H1 (cell line): ENCODE data around the gene MMP21. TPM values are rescaled to one million over a fixed set of nuclear protein-coding genes. Genes with fewer than 3 reads are reported as not detected.

Experiments
- CTCF ChIA-PET: fragments of 300-600 bp; sonication (Branson Sonifier 250); formaldehyde crosslinking; loops from one replicate; lab custom pipeline; 2021; ENCODE audit not compliant: partially characterized antibody; lab: Charles Lee
- POLR2A ChIA-PET: fragments of 300-600 bp; sonication (Branson Sonifier 250); formaldehyde crosslinking; loops from one replicate; lab custom pipeline; 2021; ENCODE audit warnings: inconsistent platforms; ENCODE audit not compliant: partially characterized antibody; lab: Charles Lee
- DNase-seq, 2 experiments: peaks; one replicate each; pipeline versions ENCODE4 v3.0.0 to v3.0.0-alpha.2; 2010 to 2022; ENCODE audit warnings: low spot score in 2 of 2, low read depth in 1 of 2, mixed read lengths in 1 of 2
- FAIRE-seq: peaks from 2 replicates; lab custom pipeline; 2011; peaks lifted over from hg19 to GRCh38; lab: Jason Lieb, UNC
- H2AFZ ChIP-seq: 2 replicates; pipeline ENCODE4 v1.8.1; 2012; ENCODE audit warnings: low read length, inconsistent platforms
- H2AK5ac ChIP-seq: 2 replicates; pipeline ENCODE4 v1.6.1; 2013; ENCODE audit warnings: low read depth, low read length
- H2BK120ac ChIP-seq: replicated peaks from 2 replicates; pipeline ENCODE3; 2013; ENCODE audit warnings: low read depth, low read length, inconsistent platforms
- H2BK12ac ChIP-seq: 2 replicates; pipeline ENCODE4 v1.6.1; 2013; ENCODE audit warnings: low read depth, low read length
- H2BK15ac ChIP-seq: 2 replicates; pipeline ENCODE4 v1.6.1; 2013; ENCODE audit warnings: low read length
- H2BK20ac ChIP-seq: 2 replicates; pipeline ENCODE4 v1.6.1; 2013; ENCODE audit warnings: low read length
- H2BK5ac ChIP-seq: 2 replicates; pipeline ENCODE4 v1.6.1; 2013; ENCODE audit warnings: low read depth, low read length
- H3K14ac ChIP-seq: 2 replicates; pipeline ENCODE4 v1.6.1; 2013; ENCODE audit warnings: inconsistent platforms; ENCODE audit not compliant: insufficient read length
- H3K18ac ChIP-seq: 2 replicates; pipeline ENCODE4 v1.6.1; 2013; ENCODE audit warnings: low read length; ENCODE audit errors: extremely low read depth
- H3K23ac ChIP-seq: 2 replicates; pipeline ENCODE4 v1.6.1; 2013; ENCODE audit warnings: inconsistent platforms; ENCODE audit not compliant: insufficient read length
- H3K23me2 ChIP-seq: 2 replicates; pipeline ENCODE4 v1.6.1; 2013; ENCODE audit warnings: low read depth, low read length
- H3K27ac ChIP-seq: 2 replicates; pipeline ENCODE4 v1.6.1; 2011; ENCODE audit warnings: low read depth, low read length, inconsistent platforms
- H3K27me3 ChIP-seq, 4 experiments: replicated peaks in 1 of 4; 1 replicate in 1 of 4; 2 replicates in 3 of 4; pipeline versions ENCODE4 v1.6.1 to v1.8.1; 2011 to 2013; ENCODE audit warnings: low read length in 3 of 4, mild to moderate bottlenecking in 3 of 4, inconsistent platforms in 2 of 4, mixed read lengths in 2 of 4, moderate library complexity in 1 of 4; ENCODE audit not compliant: control insufficient read depth in 3 of 4, insufficient read depth in 3 of 4; ENCODE audit errors: extremely low read depth in 1 of 4
- H3K36me3 ChIP-seq, 4 experiments: 2 replicates each; pipeline versions ENCODE4 v1.6.1 to v1.8.1; 2011 to 2013; ENCODE audit warnings: mild to moderate bottlenecking in 4 of 4, low read length in 3 of 4, moderate library complexity in 2 of 4, control low read depth in 1 of 4, inconsistent platforms in 1 of 4; ENCODE audit not compliant: insufficient read depth in 4 of 4, control insufficient read depth in 2 of 4
- H3K4ac ChIP-seq: replicated peaks from 2 replicates; pipeline ENCODE3; 2013; ENCODE audit warnings: low read length, low read depth, mixed read lengths, inconsistent platforms; ENCODE audit not compliant: insufficient read length
- H3K4me1 ChIP-seq, 4 experiments: replicated peaks in 1 of 4; 1 replicate in 1 of 4; 2 replicates in 3 of 4; pipeline versions ENCODE4 v1.6.1 to v1.8.1; 2011 to 2013; ENCODE audit warnings: low read length in 3 of 4, inconsistent platforms in 2 of 4, mixed read lengths in 1 of 4; ENCODE audit not compliant: insufficient read depth in 4 of 4, control insufficient read depth in 3 of 4
- H3K4me2 ChIP-seq, 2 experiments: 2 replicates each; pipeline versions ENCODE4 v1.6.1 to v1.8.1; 2011 to 2013; ENCODE audit warnings: low read depth in 2 of 2, low read length in 2 of 2, control low read depth in 1 of 2, inconsistent platforms in 1 of 2, mild to moderate bottlenecking in 1 of 2; ENCODE audit not compliant: insufficient read depth in 1 of 2
- H3K4me3 ChIP-seq, 4 experiments: fragments of 200-600, 300-600 bp in 1 of 4; sonication (generic), shearing (Covaris generic), sonication (Bioruptor Twin) in 1 of 4; 2 replicates each; pipeline versions ENCODE4 v1.5.1 to v1.8.1; 2011 to 2016; ENCODE audit warnings: low read length in 4 of 4, low read depth in 3 of 4, control low read depth in 2 of 4, inconsistent platforms in 2 of 4, mild to moderate bottlenecking in 2 of 4, mixed read lengths in 1 of 4, moderate library complexity in 1 of 4; ENCODE audit not compliant: insufficient read depth in 2 of 4; ENCODE audit errors: extremely low read depth in 1 of 4
- H3K56ac ChIP-seq: replicated peaks from 2 replicates; pipeline ENCODE3; 2013; ENCODE audit warnings: low read depth, mild to moderate bottlenecking, mixed read lengths, low read length, inconsistent platforms; ENCODE audit not compliant: insufficient read length
- H3K79me1 ChIP-seq: 2 replicates; pipeline ENCODE4 v1.6.1; 2013; ENCODE audit warnings: low read depth, low read length, control low read depth
- H3K79me2 ChIP-seq, 2 experiments: 2 replicates each; pipeline versions ENCODE4 v1.6.1 to v1.8.1; 2012 to 2013; ENCODE audit warnings: low read length in 2 of 2, mild to moderate bottlenecking in 2 of 2, inconsistent platforms in 1 of 2; ENCODE audit not compliant: insufficient read depth in 2 of 2, control insufficient read depth in 1 of 2
- H3K9ac ChIP-seq, 4 experiments: replicated peaks in 1 of 4; 1 replicate in 1 of 4; 2 replicates in 3 of 4; pipeline versions ENCODE4 v1.6.1 to v1.8.1; 2011 to 2013; ENCODE audit warnings: low read depth in 3 of 4, low read length in 3 of 4, control low read depth in 2 of 4, mild to moderate bottlenecking in 2 of 4, moderate library complexity in 2 of 4, inconsistent platforms in 1 of 4; ENCODE audit errors: extremely low read depth in 1 of 4
- H3K9me3 ChIP-seq, 2 experiments: 2 replicates each; pipeline versions ENCODE4 v1.6.1 to v1.8.1; 2012 to 2013; ENCODE audit warnings: mild to moderate bottlenecking in 2 of 2, moderate library complexity in 2 of 2, control low read depth in 1 of 2, inconsistent platforms in 1 of 2, low read depth in 1 of 2, low read length in 1 of 2, mixed read lengths in 1 of 2; ENCODE audit not compliant: insufficient read depth in 2 of 2
- H4K20me1 ChIP-seq, 2 experiments: replicated peaks in 1 of 2; 2 replicates each; pipeline versions ENCODE3 to v1.8.1; 2011 to 2013; ENCODE audit warnings: inconsistent platforms in 2 of 2, low read length in 2 of 2, mild to moderate bottlenecking in 1 of 2; ENCODE audit not compliant: insufficient read depth in 2 of 2, control insufficient read depth in 1 of 2
- H4K5ac ChIP-seq: 2 replicates; pipeline ENCODE4 v1.6.1; 2013; ENCODE audit warnings: low read length, low read depth, mixed read lengths, inconsistent platforms; ENCODE audit not compliant: insufficient read length
- H4K8ac ChIP-seq: 2 replicates; pipeline ENCODE4 v1.8.0; 2013; ENCODE audit warnings: mild to moderate bottlenecking, moderate library complexity, low read length, inconsistent platforms; ENCODE audit not compliant: insufficient read depth; ENCODE audit errors: extremely low read depth
- H4K91ac ChIP-seq: replicated peaks from 2 replicates; pipeline ENCODE3; 2013; ENCODE audit warnings: low read length, mixed read lengths, inconsistent platforms; ENCODE audit not compliant: insufficient read length
- BACH1 ChIP-seq: IDR thresholded peaks from 2 replicates; pipeline ENCODE4 v1.6.1; 2012; ENCODE audit warnings: low read length, improper control_type of control experiment
- BRCA1 ChIP-seq: IDR thresholded peaks from 2 replicates; pipeline ENCODE4 v1.6.1; 2012; ENCODE audit warnings: low read depth, low read length, improper control_type of control experiment
- CEBPB ChIP-seq: IDR thresholded peaks from 2 replicates; pipeline ENCODE4 v1.6.1; 2012; ENCODE audit warnings: low read depth, low read length
- CTBP2 ChIP-seq: IDR thresholded peaks from 2 replicates; pipeline ENCODE4 v1.7.0; 2011; ENCODE audit warnings: borderline replicate concordance, mild to moderate bottlenecking, moderate library complexity, mixed read lengths, low read length; ENCODE audit not compliant: insufficient read depth, insufficient read length
- EP300 ChIP-seq, 2 experiments: IDR thresholded peaks; 1 replicate in 1 of 2; 2 replicates in 1 of 2; pipeline ENCODE4 v1.6.1; 2011 to 2012; ENCODE audit warnings: low read depth in 2 of 2, low read length in 2 of 2, mild to moderate bottlenecking in 2 of 2, borderline replicate concordance in 1 of 2, inconsistent platforms in 1 of 2, moderate library complexity in 1 of 2
- FOSL1 ChIP-seq: IDR thresholded peaks from 2 replicates; pipeline ENCODE4 v1.6.1; 2011; ENCODE audit warnings: mild to moderate bottlenecking, low read depth, low read length, moderate library complexity; ENCODE audit not compliant: insufficient read depth
- GABPA ChIP-seq: IDR thresholded peaks from 2 replicates; pipeline ENCODE4 v1.6.1; 2011; ENCODE audit warnings: mild to moderate bottlenecking, low read length, moderate library complexity, borderline replicate concordance; ENCODE audit not compliant: insufficient read depth
- KDM4A ChIP-seq: IDR thresholded peaks from one replicate; pipeline ENCODE4 v1.7.1; 2012; ENCODE audit warnings: low read depth, mild to moderate bottlenecking, moderate library complexity, low read length, inconsistent platforms; ENCODE audit not compliant: severe bottlenecking
- KDM5A ChIP-seq: fragments of 200-600 bp; IDR thresholded peaks from 2 replicates; pipeline ENCODE4 v1.7.1; 2012; ENCODE audit warnings: mild to moderate bottlenecking, low read length, inconsistent platforms, mixed read lengths
- POLR2A ChIP-seq, 2 experiments: IDR thresholded peaks; 1 replicate in 1 of 2; 2 replicates in 1 of 2; pipeline ENCODE4 v1.6.1; 2011; ENCODE audit warnings: low read depth in 2 of 2, low read length in 2 of 2, mild to moderate bottlenecking in 2 of 2; ENCODE audit errors: control extremely low read depth in 1 of 2
- POLR2AphosphoS5 ChIP-seq: IDR thresholded peaks from 2 replicates; pipeline ENCODE4 v1.6.1; 2011; ENCODE audit warnings: low read depth, low read length
- POU5F1 ChIP-seq: IDR thresholded peaks from 2 replicates; pipeline ENCODE4 v1.6.1; 2011; ENCODE audit warnings: low read depth, mild to moderate bottlenecking, low read length, moderate library complexity
- RBBP5 ChIP-seq: IDR thresholded peaks from 2 replicates; pipeline ENCODE4 v1.7.1; 2012; ENCODE audit warnings: low read depth, mild to moderate bottlenecking, inconsistent platforms, low read length, moderate library complexity, borderline replicate concordance
- RXRA ChIP-seq: IDR thresholded peaks from 2 replicates; pipeline ENCODE4 v1.6.1; 2011; ENCODE audit warnings: low read depth, mild to moderate bottlenecking, low read length, moderate library complexity; ENCODE audit not compliant: insufficient read depth
- SP1 ChIP-seq: IDR thresholded peaks from 2 replicates; pipeline ENCODE4 v1.6.1; 2011; ENCODE audit warnings: low read depth, low read length
- ZNF274 ChIP-seq: IDR thresholded peaks from 2 replicates; pipeline ENCODE4 v1.7.0; 2012; ENCODE audit warnings: low read length, borderline replicate concordance; ENCODE audit errors: extremely low read depth
- WGBS, 2 experiments: shearing (Covaris generic) in 1 of 2; methylation state at CpG; one replicate each; pipeline versions ENCODE4 v1.1.6 to v1.1.7; 2013 to 2015; ENCODE audit warnings: low lambda C conversion rate in 2 of 2, mixed read lengths in 2 of 2, inconsistent platforms in 1 of 2, low coverage in 1 of 2, missing lambda C conversion rate in 1 of 2; ENCODE audit not compliant: insufficient replicate concordance in 2 of 2, insufficient coverage in 1 of 2, insufficient read length in 1 of 2; ENCODE audit errors: extremely low coverage in 1 of 2, missing lambda C conversion rate in 1 of 2; 5-methylcytosine and 5-hydroxymethylcytosine counted together
- polyA plus RNA-seq, 7 experiments: library from polyadenylated mRNA; depleted of rRNA in 3 of 7; stranded (reverse) in 5 of 7; unstranded in 2 of 7; fragments of >200 nt in 5 of 7; fragments of 200-250 nt in 2 of 7; gene quantifications; 1 replicate in 5 of 7; 2 replicates in 1 of 7; 4 replicates in 1 of 7; pipeline versions ENCODE4 v1.2.1 to v1.2.3, GENCODE V29; 2011 to 2013; ENCODE audit warnings: missing spikeins in 2 of 7, mixed read lengths in 2 of 7
- total RNA-seq: library from RNA; stranded (reverse); fragmentation: NEBNext Ultra II Directional; extraction: Animal tissue kit (Norgen Biotek cat#: 25700); gene quantifications from 2 replicates; pipeline ENCODE4 v1.2.1, GENCODE V29; 2021

MMP21 gene
- total and polyA plus RNA-seq, 2 of the 8 experiments (the other 6 are each of a cell fraction or from before 2014, with no cell fraction given) = not detected

GRCh38 chr10:125769175-125769574 is 6.4 kb downstream of the MMP21 start:
- POLR2A ChIA-PET = no interaction called here
- Histone ChIP-seq H3K36me3 (peaks cover 0 to 11% (median 6%) of the 10 kb centered on the region in 4 experiments; a peak in 6 of 8 replicates), H3K4ac (no peak overlapping the region), H4K20me1 (peaks cover 0 to 4% of the 10 kb centered on the region in 2 experiments), H2BK15ac (no peak overlapping the region), H3K56ac (no peak overlapping the region), H2BK120ac (no peak overlapping the region), H2AFZ (no peak overlapping the region), H3K4me1 (no peaks in the 10 kb centered on the region), H2BK5ac (no peak overlapping the region), H4K91ac (no peak overlapping the region), H3K9me3 (no peaks in the 10 kb centered on the region), H3K18ac (no peak overlapping the region), H4K5ac (no peak overlapping the region), H3K23ac (no peak overlapping the region), H3K23me2 (no peaks in the 10 kb centered on the region), H2AK5ac (no peak overlapping the region), H3K4me3 (no peak overlapping the region), H3K79me1 (no peaks in the 10 kb centered on the region), H2BK12ac (no peak overlapping the region), H2BK20ac (no peak overlapping the region), H3K14ac (no peak overlapping the region), H3K27me3 (no peaks in the 10 kb centered on the region), H3K4me2 (no peak overlapping the region), H3K79me2 (no peaks in the 10 kb centered on the region), H3K9ac (no peak overlapping the region), H3K27ac (no peak overlapping the region), H4K8ac (no peak overlapping the region; the same call in 1 of the 2 replicates)
- no peak for TF ChIP-seq EP300 (IDR thresholded peaks at IDR 0.05; ENCODE audit: borderline replicate concordance in 1 of 2, low read depth in 2 of 2, low read length in 2 of 2)
- TF ChIP-seq SP1 = no peak
- TF ChIP-seq POLR2A (IDR thresholded peaks at IDR 0.05; ENCODE audit: control extremely low read depth in 1 of 2, low read depth in 2 of 2, low read length in 2 of 2) = no peak
- TF ChIP-seq POLR2AphosphoS5 = no peak
- TF ChIP-seq KDM4A = no peak
- no peak for TF ChIP-seq RBBP5
- TF ChIP-seq CEBPB = no peak
- no peak for TF ChIP-seq KDM5A
- no peak for TF ChIP-seq RXRA
- TF ChIP-seq BACH1 = no peak
- no peak for TF ChIP-seq BRCA1
- no peak for TF ChIP-seq ZNF274
- no peak for TF ChIP-seq POU5F1
- TF ChIP-seq GABPA = no peak
- no peak for TF ChIP-seq FOSL1
- TF ChIP-seq CTBP2 = no peak
- FAIRE-seq (no peak), DNase-seq (no peak)
- CTCF ChIA-PET = no interaction called here
- 95% methylated on average over 12 of the region's 12 CpGs; no CpG with 5 or more reads in 1 of the 2 experiments for WGBS, 2 experiments
